ENCODE results near the gene CLEC2A.

The CLEC2A gene

GRCh38 chr12:9911708-9912107, 20.5 kb downstream of the CLEC2A start:
- TF ChIP-seq, protein P1, sequence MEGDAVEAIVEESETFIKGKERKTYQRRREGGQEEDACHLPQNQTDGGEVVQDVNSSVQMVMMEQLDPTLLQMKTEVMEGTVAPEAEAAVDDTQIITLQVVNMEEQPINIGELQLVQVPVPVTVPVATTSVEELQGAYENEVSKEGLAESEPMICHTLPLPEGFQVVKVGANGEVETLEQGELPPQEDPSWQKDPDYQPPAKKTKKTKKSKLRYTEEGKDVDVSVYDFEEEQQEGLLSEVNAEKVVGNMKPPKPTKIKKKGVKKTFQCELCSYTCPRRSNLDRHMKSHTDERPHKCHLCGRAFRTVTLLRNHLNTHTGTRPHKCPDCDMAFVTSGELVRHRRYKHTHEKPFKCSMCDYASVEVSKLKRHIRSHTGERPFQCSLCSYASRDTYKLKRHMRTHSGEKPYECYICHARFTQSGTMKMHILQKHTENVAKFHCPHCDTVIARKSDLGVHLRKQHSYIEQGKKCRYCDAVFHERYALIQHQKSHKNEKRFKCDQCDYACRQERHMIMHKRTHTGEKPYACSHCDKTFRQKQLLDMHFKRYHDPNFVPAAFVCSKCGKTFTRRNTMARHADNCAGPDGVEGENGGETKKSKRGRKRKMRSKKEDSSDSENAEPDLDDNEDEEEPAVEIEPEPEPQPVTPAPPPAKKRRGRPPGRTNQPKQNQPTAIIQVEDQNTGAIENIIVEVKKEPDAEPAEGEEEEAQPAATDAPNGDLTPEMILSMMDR (conservative IDR thresholded peaks at IDR 0.05): no peak
- no peak overlapping the region for H3K27ac ChIP-seq

DNA sequence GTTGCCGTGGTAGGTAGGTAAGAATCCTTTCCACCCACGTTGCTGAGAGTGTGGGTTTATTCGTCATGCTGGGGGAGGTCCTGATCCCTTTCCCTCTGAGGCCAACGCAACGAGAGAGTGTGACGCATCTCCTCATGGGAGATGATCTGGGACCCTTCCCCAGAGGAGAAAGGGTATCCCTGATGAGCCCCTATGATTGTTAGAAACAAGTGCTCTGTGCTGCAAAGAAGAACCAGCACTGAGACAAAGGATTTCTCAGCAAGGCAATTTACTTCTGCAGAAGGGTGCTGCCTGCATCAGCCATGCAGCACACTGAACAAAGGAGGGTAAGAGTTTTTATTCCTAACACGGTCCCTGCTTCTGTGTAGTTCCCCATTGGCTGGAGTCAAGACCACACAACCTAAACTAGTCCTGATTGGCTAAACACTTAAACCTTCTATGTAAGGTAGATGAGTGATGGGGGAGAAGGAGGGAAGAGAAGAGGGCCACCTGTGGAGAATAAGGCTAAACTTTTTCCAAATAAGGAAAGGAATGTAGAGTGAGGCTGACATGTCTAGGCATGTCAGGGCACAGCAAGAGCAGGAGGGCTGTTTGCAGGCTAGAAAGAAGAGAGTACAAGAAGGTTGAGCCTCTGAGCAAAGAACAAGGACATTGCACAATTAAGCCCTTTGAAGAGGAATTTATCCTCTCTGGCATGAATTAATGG, 21.3 kb downstream of the CLEC2A start:
- no peak overlapping the region for H3K27ac ChIP-seq

DNA sequence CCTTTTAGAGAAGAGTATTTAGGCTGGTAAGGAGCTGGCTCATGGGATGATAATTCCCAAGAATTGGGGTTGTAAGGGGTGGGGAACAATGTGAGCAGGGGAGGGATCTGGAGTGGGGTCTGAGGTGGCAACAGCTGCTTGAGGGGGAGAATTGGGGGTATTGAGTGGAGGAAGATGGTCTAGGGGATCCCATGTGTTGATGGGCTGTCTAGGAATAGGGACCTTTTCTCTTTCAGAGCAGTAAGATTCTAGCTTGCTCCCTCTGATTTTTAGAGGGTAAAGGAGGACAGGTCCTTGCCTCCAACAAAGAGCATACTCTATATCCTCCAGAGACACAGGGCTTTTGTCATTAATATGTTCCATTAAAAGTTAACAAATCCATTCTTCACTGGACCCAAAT, 22.4 kb downstream of the CLEC2A start:
- TF ChIP-seq, protein P1 (conservative IDR thresholded peaks at IDR 0.05): no peak
- H3K27ac ChIP-seq: no peak overlapping the region

More for the DNA sequence above, 21.3 kb downstream of the CLEC2A start:
- TF ChIP-seq, protein P1 (conservative IDR thresholded peaks at IDR 0.05): no peak

DNA sequence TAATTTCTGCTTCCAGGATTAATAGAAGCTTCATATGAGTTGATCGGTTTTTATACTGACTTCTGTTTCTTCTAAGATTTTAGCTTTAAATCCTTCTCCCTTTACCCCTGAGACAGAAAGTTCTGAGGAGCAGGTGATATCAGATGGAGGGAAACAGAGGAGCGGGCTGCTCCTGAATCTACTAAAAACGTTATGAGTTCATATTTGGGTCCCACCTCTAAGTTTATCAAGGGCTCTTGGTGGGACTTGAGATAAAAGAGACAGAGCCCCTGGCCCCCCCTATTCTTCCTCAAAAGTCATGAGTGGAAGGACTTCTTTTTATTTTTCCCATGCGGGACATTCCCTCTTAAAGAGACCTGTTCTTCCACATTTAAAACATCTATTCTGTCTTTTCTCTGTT, 23.8 kb downstream of the CLEC2A start:
- TF ChIP-seq, protein P1 (conservative IDR thresholded peaks at IDR 0.05): no peak
- H3K27ac ChIP-seq: no peak overlapping the region

DNA sequence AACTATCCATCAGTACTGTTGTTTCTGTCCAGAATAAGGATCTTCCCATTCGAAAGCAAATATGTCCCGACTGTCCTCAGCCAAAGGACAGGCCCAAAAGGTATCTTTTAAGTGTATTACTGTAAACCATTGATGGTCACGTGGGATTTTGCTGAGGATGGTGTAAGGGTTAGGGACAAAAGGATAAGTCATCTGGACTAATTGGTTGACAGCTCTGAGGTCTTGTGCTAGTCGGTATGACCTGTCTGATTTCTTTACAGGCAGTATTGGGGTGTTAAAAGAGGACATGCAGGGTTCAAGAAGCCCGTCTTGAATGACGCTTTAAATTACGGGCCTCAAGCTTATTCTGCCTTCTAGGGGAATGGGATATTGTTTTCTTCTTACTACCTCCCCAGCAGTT, 24.4 kb downstream of the CLEC2A start:
- H3K27ac ChIP-seq: no peak overlapping the region
- TF ChIP-seq, protein P1 (conservative IDR thresholded peaks at IDR 0.05): no peak

GRCh38 chr12:9906873-9907272, 25.3 kb downstream of the CLEC2A start:
- H3K27ac ChIP-seq: no peak overlapping the region
- TF ChIP-seq, protein P1 (conservative IDR thresholded peaks at IDR 0.05): no peak

GRCh38 chr12:9902539-9903228, 29.5 kb downstream of the CLEC2A start:
- H3K27ac ChIP-seq: no peak overlapping the region
- TF ChIP-seq, protein P1 (conservative IDR thresholded peaks at IDR 0.05): no peak
